K562 (cell line): Measurements from ENCODE around the gene DGCR6L. TPM values are rescaled to one million over a fixed set of nuclear protein-coding genes. Genes with fewer than 3 reads are reported as not detected.

Experiments used
- ATF7 ChIP-seq: fragments of 450-650 bp; IDR thresholded peaks from 2 replicates; pipeline ENCODE4 v1.7.1; 2014; ENCODE audit warnings: mild to moderate bottlenecking, moderate library complexity
- CHD2 ChIP-seq: IDR thresholded peaks from 2 replicates; pipeline ENCODE4 v1.6.1; 2011; ENCODE audit warnings: low read depth, low read length
- ESRRA ChIP-seq: fragments of 450-650 bp; IDR thresholded peaks from 2 replicates; pipeline ENCODE4 v1.6.1; 2014; ENCODE audit warnings: low read depth, mild to moderate bottlenecking, moderate library complexity, borderline replicate concordance
- FIP1L1 ChIP-seq: fragments of 200-400 bp; formaldehyde crosslinking; IDR thresholded peaks from 2 replicates; pipeline ENCODE4 v1.6.1; 2018; ENCODE audit warnings: mild to moderate bottlenecking, low read depth, low read length; ENCODE audit not compliant: poor library complexity, severe bottlenecking
- GTF2F1 ChIP-seq: IDR thresholded peaks from 2 replicates; pipeline ENCODE4 v1.6.1; 2011; ENCODE audit warnings: low read depth, low read length, improper control_type of control experiment
- JUNB ChIP-seq: fragments of 450-650 bp; formaldehyde crosslinking; conservative IDR thresholded peaks from 2 replicates; pipeline ENCODE4 v1.4.0; 2020; ENCODE audit warnings: mild to moderate bottlenecking
- LARP7 ChIP-seq: fragments of 450-650 bp; IDR thresholded peaks from 2 replicates; pipeline ENCODE4 v1.6.1; 2016
- PRMT5 ChIP-seq: sonication (generic); formaldehyde crosslinking; IDR thresholded peaks from 2 replicates; pipeline ENCODE4 v1.5.0; 2020; ENCODE audit warnings: missing genetic modification reagents
- RBBP5 ChIP-seq: fragments of 200-600 bp; sonication (generic); IDR thresholded peaks from 2 replicates; pipeline ENCODE4 v1.6.1; 2012; ENCODE audit warnings: borderline replicate concordance, mild to moderate bottlenecking, low read length, control low read depth, inconsistent platforms; ENCODE audit not compliant: insufficient read depth, poor library complexity, severe bottlenecking
- SMAD3 ChIP-seq: fragments of 450-650 bp; formaldehyde crosslinking; conservative IDR thresholded peaks from 2 replicates; pipeline ENCODE4 v1.4.0; 2020; ENCODE audit warnings: mild to moderate bottlenecking
- XRCC3 ChIP-seq: fragments of 450-650 bp; IDR thresholded peaks from 2 replicates; pipeline ENCODE4 v1.6.1; 2017; ENCODE audit warnings: mild to moderate bottlenecking, moderate library complexity
- ZNF134 ChIP-seq: fragments of 250-450 bp; sonication (Bioruptor Pico); conservative IDR thresholded peaks from 2 replicates; pipeline ENCODE4 v1.4.0; 2020
- ZNF830 ChIP-seq: fragments of 250-450 bp; sonication (Bioruptor Pico); IDR thresholded peaks from 2 replicates; pipeline ENCODE4 v1.5.0; 2021; ENCODE audit warnings: mild to moderate bottlenecking
- ZSCAN32 ChIP-seq: fragments of 450-650 bp; formaldehyde crosslinking; IDR thresholded peaks from 2 replicates; pipeline ENCODE4 v1.4.0; 2020; ENCODE audit warnings: mild to moderate bottlenecking, moderate library complexity
- polyA plus RNA-seq, 8 experiments: library from polyadenylated mRNA; depleted of rRNA in 4 of 8; stranded (reverse) in 5 of 8; unstranded in 3 of 8; fragments of >200 nt; fragmentation: Nextera tagmentation in 2 of 8; fragmentation: Illumina TruSeq in 1 of 8; extraction: Ambion mirVana in 2 of 8; extraction: Trizol in 1 of 8; gene quantifications; 2 replicates each; pipeline versions ENCODE4 v1.2.1 to v1.2.3, GENCODE V29; 2011 to 2014; ENCODE audit warnings: inconsistent platforms in 1 of 8, missing spikeins in 1 of 8
- total RNA-seq, 7 experiments: library from RNA; depleted of rRNA in 6 of 7; stranded (reverse); fragments of >200 nt in 6 of 7; fragmentation: Illumina TruSeq in 2 of 7; extraction: Trizol in 2 of 7; gene quantifications; 2 replicates each; pipeline versions ENCODE4 v1.2.1 to v1.2.3, GENCODE V29; 2011 to 2021; ENCODE audit warnings: low replicate concordance in 1 of 7
- TF ChIP-seq, protein P1 (sequence below), 2 experiments: IDR thresholded peaks; 2 replicates each; pipeline ENCODE4 v1.6.1; 2011; ENCODE audit warnings: borderline replicate concordance in 1 of 2, control low read depth in 1 of 2, low read depth in 1 of 2, low read length in 1 of 2, mild to moderate bottlenecking in 1 of 2, mixed read lengths in 1 of 2, moderate library complexity in 1 of 2; ENCODE audit not compliant: insufficient read depth in 1 of 2, insufficient read length in 1 of 2, poor library complexity in 1 of 2, severe bottlenecking in 1 of 2; ENCODE audit errors: extremely low read depth in 1 of 2
- TF ChIP-seq, protein P2 (sequence below): fragments of 250-450 bp; sonication (Bioruptor Pico); IDR thresholded peaks from 2 replicates; pipeline ENCODE4 v1.4.0; 2020; ENCODE audit warnings: mild to moderate bottlenecking
- TF ChIP-seq, protein P3 (sequence below): fragments of 250-450 bp; sonication (Bioruptor Pico); IDR thresholded peaks from 2 replicates; pipeline ENCODE4 v1.6.1; 2021; ENCODE audit warnings: mild to moderate bottlenecking
- TF ChIP-seq, protein P4 (sequence below): fragments of 200-400 bp; formaldehyde crosslinking; IDR thresholded peaks from 2 replicates; pipeline ENCODE4 v1.6.1; 2017; ENCODE audit warnings: mild to moderate bottlenecking, low read depth, low read length, moderate library complexity
- TF ChIP-seq, protein P5 (sequence below): sonication (generic); formaldehyde crosslinking; IDR thresholded peaks from 2 replicates; pipeline ENCODE4 v1.8.1; 2023; ENCODE audit warnings: mild to moderate bottlenecking, missing genetic modification reagents

Gene DGCR6L
- total and polyA plus RNA-seq, 9 of the 15 experiments (the other 6 are each of a cell fraction or from before 2014, with no cell fraction given): 3.6 to 151 (median 51.0) TPM

DNA sequence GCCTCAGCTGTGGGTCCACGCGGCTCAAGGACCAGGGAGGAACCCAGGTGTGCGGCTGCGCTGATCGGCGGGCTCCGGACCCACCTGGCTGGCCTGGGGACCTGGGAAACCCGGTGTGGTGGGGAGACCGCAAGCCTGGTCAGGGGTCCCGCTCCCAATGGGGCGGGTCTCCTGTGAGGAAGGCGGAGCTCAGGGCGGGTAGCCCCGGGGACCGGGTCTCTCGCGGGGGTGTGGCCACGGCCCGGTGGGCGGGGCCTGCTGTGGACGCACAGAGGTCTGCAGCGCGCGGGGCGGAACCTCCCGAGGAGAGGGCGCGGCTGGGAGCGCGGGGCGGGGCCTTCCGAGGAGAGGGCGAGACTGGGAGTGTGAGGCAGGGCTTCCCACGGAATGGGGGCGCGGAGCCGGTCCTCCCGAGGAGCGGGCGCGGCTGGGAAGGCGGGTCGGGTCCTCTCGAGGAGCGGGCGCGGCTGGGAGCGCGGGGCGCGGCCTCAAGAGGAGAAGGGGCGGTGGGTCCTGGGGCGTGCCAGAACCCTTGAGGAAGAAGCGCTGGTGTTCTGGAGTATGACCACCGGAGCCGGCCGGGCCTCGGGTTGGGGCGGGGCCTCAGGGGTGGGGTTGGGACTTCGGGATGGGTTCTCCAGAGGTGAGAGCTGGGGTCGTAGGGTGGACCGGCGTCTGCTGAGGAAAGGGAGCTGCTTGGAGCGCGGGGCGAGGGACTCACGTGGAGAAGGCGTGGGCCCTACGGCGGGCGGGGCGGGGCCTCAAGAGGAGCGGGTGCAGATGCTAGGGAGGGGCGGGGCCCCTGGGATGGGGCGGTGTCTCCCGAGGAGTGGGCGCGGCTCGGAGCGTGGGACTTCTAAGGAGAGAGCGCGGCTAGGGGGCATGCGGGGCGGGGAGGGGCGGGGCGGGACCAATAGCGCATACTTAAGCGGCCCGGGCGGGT lies 20.8 kb downstream of the DGCR6L start (continued):
- TF ChIP-seq, protein P1, sequence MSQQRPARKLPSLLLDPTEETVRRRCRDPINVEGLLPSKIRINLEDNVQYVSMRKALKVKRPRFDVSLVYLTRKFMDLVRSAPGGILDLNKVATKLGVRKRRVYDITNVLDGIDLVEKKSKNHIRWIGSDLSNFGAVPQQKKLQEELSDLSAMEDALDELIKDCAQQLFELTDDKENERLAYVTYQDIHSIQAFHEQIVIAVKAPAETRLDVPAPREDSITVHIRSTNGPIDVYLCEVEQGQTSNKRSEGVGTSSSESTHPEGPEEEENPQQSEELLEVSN (IDR thresholded peaks at IDR 0.05; ENCODE audit: borderline replicate concordance in 1 of 2, extremely low read depth in 1 of 2, insufficient read depth in 1 of 2, insufficient read length in 1 of 2, low read depth in 1 of 2, low read length in 1 of 2, poor library complexity in 1 of 2, severe bottlenecking in 1 of 2): peak; percentile 52 to 95
- TF ChIP-seq GTF2F1 (no peak), JUNB (CRISPR knock-in tag) (no peak), ZNF134 (CRISPR knock-in tag) (no peak), ESRRA (peak; percentile 52), XRCC3 (no peak), RBBP5 (peak; percentile 32), ZNF830 (peak; percentile 0; the same call in 1 of the 2 replicates), CHD2 (peak; percentile 28; the same call in 1 of the 2 replicates), FIP1L1 (peak; percentile 95), ZSCAN32 (CRISPR knock-in tag) (no peak), LARP7 (no peak), SMAD3 (CRISPR knock-in tag) (no peak), ATF7 (peak; percentile 71; the same call in 1 of the 2 replicates), PRMT5 (CRISPR knock-in tag) (no peak; the same call in 1 of the 2 replicates)
- TF ChIP-seq, protein P2, sequence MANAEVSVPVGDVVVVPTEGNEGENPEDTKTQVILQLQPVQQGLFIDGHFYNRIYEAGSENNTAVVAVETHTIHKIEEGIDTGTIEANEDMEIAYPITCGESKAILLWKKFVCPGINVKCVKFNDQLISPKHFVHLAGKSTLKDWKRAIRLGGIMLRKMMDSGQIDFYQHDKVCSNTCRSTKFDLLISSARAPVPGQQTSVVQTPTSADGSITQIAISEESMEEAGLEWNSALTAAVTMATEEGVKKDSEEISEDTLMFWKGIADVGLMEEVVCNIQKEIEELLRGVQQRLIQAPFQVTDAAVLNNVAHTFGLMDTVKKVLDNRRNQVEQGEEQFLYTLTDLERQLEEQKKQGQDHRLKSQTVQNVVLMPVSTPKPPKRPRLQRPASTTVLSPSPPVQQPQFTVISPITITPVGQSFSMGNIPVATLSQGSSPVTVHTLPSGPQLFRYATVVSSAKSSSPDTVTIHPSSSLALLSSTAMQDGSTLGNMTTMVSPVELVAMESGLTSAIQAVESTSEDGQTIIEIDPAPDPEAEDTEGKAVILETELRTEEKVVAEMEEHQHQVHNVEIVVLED: peak; percentile 43; the same call in 1 of the 2 replicates
- TF ChIP-seq, protein P3, sequence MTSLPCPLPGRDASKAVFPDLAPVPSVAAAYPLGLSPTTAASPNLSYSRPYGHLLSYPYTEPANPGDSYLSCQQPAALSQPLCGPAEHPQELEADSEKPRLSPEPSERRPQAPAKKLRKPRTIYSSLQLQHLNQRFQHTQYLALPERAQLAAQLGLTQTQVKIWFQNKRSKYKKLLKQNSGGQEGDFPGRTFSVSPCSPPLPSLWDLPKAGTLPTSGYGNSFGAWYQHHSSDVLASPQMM: no peak
- TF ChIP-seq, protein P4, sequence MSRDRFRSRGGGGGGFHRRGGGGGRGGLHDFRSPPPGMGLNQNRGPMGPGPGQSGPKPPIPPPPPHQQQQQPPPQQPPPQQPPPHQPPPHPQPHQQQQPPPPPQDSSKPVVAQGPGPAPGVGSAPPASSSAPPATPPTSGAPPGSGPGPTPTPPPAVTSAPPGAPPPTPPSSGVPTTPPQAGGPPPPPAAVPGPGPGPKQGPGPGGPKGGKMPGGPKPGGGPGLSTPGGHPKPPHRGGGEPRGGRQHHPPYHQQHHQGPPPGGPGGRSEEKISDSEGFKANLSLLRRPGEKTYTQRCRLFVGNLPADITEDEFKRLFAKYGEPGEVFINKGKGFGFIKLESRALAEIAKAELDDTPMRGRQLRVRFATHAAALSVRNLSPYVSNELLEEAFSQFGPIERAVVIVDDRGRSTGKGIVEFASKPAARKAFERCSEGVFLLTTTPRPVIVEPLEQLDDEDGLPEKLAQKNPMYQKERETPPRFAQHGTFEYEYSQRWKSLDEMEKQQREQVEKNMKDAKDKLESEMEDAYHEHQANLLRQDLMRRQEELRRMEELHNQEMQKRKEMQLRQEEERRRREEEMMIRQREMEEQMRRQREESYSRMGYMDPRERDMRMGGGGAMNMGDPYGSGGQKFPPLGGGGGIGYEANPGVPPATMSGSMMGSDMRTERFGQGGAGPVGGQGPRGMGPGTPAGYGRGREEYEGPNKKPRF: no peak
- TF ChIP-seq, protein P5, sequence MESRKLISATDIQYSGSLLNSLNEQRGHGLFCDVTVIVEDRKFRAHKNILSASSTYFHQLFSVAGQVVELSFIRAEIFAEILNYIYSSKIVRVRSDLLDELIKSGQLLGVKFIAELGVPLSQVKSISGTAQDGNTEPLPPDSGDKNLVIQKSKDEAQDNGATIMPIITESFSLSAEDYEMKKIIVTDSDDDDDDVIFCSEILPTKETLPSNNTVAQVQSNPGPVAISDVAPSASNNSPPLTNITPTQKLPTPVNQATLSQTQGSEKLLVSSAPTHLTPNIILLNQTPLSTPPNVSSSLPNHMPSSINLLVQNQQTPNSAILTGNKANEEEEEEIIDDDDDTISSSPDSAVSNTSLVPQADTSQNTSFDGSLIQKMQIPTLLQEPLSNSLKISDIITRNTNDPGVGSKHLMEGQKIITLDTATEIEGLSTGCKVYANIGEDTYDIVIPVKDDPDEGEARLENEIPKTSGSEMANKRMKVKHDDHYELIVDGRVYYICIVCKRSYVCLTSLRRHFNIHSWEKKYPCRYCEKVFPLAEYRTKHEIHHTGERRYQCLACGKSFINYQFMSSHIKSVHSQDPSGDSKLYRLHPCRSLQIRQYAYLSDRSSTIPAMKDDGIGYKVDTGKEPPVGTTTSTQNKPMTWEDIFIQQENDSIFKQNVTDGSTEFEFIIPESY (CRISPR knock-in tag): no peak
